HG03039 (cell line): Measurements from ENCODE around the gene SQOR.
A peak's percentile ranks its signal among the peaks of the same experiment; 100 is the strongest.

Experiments used
- ATAC-seq: cut with Tn5 transposase; IDR thresholded peaks from one replicate; pipeline ENCODE4 v1.9.1; 2021; ENCODE audit warnings: mild to moderate bottlenecking, moderate library complexity; ENCODE audit not compliant: unreplicated experiment

Gene SQOR

DNA sequence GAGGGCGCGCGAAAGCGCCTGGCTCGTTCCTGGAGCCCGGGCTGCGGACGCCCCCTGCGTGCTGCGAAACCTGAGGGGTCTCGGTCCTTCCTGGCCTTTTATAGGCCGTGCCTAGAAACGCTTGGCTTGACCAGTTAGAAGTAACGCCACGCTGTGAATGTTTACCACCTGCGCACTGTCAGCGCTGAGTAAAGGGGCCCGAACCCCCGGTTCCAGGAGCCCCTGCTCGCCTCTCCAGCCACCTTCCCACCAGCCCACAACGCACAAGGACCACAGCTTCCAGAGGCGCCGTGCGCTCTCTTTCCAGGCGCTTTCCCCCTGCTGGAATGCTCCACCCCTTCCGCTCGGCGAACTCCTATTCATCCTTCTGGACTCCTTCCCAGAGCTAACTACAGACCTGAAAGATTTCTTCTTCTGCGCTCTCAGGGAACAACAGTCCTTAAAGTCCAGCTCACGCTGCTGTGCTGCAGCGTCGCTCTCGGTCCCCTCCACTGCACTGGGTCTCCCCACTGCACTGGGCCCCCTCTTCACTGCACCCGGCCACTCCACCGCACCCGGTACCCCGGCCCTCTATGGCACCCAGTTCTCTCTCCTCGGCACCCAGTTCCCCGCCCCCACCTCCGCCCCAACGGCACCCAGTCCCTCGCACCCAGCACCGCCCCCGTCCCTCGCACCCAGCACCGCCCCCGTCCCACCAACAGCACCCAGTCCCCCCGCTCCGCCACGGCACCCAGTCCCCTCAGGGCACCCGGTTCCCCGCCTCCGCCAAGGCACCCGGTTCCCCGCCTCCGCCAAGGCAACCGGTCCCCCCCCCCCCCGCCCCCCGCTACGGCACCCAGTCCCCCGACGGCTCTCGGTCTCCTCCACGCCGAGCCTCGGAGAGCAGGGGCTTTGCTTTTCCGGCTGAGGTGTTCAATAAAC, 69.8 kb downstream of the SQOR start:
- ATAC-seq: no peak

DNA sequence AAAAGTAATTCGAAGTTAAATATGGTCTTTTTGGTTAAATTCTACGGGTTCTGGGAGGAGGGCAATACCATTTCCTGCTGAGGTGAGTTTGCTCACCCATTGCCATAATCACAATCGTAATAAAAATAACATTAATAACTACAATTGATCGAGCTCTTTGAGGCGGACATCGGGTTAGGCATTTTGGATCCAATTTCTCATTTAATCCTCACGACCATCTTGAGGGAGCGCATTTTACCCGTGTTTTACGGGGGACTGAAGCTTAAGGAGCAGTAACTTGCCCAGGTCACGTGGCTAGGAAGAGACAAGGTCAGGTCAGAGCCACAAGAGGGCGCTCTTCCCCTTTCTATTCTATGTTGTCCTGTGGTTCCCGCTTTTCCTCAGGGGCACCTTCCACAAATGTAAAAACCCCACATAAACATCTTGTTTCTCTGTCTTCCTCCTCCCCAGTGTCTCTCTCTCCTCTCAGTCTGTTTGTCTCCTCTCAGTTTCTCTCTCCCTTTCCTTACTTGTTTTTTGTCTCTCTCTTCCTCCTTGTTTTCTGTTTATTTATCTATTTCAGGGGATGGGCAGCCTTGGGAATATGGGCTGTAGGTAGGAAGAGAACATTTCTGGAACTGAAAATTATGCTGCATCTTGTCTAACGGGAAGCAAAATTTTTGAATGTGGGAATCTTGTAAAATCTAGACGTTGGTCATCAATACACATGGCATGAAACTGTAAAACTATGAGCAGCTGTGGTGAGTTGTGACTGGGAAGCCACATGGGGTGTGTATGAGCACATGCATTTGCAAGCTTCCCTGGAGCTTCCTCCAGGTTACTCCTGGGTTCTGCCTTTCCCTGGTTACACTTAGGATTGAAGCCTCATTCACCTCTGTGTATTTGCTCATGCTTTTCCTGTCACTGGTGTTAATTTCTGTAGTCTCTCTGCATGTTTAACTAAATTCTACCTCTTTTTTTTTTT, 71.0 kb downstream of the SQOR start:
- ATAC-seq: peak; percentile 77

DNA sequence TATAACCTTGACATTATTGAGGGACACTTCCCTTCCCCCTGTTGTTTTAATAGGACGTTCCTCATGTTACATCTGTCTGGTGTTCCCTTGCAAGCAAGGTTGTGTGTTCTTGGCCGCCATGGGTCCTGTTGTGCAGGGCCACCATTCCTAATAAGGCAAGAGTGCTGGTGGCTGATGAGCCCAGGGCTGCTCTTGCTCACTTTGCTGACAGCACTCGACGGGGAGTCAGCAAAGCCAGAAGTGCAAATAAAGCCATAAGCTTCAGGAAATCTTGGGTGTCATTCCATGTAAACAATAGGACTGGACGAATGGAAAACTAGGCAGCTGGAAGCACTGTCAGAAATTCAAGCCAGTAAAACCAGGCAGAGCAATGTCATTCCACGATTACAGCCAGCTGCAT, 75.8 kb downstream of the SQOR start:
- no peak for ATAC-seq

DNA sequence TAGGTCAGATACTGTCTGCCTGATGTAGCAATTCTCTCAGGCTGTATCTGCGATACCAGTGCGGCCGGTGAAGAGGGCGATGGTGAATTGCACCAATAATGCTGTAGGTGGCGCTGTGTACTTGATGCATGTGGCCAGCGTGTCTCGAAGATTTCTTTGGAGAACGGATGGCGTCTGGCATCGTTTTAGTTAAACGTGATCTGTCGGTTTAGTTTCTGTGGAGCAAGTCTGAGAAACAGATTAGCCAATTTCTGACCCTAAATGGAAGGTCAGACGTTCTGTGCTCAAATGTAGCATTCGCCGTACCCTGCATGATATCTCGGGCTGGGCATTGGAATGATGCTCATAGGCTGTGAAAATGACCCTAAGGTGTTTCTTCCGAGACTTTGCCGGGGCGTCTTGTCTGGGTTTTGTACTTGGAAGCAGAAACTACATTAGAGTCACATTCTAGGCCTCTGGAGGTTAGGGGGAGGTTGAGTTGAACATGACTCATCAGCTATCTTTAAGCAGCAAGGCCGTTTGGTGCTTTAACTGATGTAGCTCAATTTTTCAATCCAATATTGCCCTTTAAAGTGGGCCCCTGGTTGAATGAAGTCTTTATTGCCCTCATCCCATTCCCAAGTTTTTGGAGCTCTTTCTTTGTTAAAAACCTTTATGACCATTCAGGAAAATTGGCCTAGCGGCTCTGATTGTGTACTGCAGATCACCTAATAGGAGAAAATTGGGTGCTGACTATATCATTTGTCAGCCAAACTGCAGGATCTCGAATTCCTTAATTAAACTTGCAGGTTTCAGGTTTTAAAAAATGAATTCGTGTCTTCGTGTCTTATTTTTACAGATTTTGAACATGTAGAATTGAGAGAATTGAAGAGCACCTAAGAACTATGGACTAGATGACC, 80.0 kb downstream of the SQOR start:
- ATAC-seq: no peak

DNA sequence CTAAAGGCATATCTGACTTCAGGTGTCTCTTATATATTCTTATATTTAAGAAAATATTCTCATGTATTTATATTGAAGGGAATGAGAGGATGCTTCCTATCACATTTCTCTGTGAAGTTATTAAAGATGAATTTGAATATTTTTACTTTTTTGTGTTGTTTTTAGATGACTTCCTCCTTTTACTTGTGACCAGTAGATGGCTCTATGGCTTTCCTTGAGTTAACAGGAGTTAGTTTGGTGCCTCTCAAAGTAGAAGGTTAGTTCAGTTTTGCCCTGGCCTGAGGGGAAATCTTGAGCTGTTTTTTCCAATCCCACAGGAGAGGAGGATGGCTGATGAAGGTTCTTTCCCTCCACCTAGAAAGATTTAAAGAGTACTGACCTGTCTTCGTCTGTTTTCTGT, 80.7 kb downstream of the SQOR start:
- ATAC-seq: no peak

DNA sequence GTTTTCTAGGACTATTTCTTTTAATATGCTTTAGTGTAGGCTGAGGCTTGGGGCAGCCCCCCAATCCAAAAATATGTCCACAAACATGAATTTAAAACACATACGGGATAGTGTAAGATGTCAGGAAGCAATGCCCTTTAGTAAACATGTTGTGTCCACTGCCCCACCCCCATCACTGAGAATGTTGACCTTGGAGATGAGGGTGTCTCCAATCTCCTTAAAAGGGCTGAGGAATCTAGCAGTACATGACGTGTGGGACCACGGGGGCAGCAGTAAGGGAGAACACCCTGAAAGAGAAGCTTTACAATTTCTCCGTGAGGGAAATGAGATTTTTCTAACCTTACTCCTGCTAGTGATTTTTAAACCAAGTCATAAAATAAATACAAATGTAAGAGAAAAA, 84.7 kb downstream of the SQOR start:
- ATAC-seq: no peak

DNA sequence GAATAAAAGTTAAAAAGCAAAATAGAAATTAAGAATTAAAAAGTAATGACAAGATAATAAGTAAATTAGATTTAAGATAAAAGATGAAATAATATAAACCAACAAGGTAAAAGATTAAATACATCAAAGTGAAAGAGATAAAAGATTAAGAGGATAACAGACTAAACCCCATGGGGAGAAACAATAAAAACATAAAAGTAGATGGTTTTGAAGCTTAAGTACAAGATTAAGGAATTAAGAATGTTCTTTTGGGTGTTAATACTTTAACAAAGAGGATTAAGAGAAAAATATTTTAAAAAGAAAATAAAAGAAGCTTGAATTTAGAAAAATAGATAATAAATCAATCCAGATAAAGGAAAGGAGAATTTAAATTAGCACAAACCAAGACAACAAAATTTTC, 85.4 kb downstream of the SQOR start:
- no peak for ATAC-seq

DNA sequence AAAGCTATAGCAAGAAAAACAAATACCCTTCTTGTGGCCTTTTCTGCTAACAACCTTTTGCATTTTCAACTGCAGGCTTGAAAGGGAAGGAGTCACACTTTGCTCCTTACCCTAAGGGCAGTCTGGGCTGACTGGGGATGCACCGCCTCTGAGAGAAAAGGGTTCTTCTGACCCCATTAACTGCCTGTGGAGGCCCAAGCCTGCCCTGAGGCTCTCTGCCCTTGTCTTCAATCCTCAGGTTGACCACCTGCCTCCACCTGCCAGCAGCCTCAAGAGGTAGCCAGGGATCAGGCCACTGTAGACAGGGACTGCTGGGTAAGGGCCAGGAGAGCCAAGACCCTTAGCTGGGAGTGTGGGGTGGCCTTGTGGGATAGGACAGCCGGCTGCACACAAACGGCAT, 93.8 kb downstream of the SQOR start:
- ATAC-seq: no peak

DNA sequence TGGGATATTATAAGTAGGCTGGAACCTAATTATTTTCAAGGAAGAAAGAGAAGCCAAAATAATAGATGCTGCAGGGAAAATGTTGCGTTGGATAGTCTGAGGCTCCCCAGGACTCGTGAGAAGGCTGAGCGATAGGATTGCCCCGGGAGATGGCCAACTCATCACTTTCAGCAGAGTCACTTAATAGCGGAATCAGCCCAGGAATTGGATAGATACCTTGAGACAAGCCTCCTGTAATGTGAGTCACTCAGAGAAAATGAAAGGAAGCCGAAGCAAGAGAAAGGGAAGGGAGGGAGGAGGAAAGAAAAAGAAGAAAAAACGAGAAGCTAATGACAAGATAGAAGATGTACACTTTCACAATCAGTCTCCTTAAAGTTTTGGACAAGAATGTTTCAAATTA, 94.3 kb downstream of the SQOR start:
- no peak for ATAC-seq

DNA sequence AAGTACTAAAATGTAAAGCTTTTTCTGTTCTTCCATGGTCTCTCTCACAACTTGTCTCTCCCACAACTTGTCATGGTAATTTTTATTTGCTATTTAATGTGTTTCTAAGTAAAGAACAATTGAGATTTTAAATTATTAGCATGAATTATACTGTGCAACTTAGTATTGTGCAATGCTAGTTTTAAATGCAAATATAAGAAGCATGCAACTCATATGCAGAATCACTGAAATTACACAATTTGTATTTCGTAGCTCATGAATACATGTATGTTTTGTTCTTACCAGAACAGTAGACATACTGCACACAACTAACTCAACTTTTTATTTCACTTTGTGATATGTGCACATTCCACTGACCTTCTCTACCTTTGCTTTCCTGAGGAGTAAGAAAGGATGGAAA, 96.5 kb downstream of the SQOR start:
- ATAC-seq: no peak

DNA sequence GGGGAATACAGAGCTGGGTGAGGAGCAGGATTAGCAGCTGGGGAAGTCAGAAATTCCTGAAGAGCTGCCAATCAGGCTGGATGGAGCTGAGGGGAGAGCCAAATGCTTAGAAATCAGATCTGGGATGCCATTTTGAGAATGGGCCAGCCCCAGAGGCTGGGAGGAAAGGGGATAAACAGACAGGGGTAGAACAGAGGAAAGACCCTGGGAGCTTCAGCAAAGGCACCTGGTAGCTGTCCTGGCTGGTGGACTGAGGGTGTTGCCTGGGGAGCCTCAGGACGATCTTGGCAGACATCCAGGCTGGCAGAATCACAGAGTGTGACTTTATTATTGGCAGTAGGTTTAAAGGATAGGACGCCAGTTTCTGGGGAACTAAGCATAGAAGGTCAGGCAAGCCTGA, 97.8 kb downstream of the SQOR start:
- ATAC-seq: no peak

DNA sequence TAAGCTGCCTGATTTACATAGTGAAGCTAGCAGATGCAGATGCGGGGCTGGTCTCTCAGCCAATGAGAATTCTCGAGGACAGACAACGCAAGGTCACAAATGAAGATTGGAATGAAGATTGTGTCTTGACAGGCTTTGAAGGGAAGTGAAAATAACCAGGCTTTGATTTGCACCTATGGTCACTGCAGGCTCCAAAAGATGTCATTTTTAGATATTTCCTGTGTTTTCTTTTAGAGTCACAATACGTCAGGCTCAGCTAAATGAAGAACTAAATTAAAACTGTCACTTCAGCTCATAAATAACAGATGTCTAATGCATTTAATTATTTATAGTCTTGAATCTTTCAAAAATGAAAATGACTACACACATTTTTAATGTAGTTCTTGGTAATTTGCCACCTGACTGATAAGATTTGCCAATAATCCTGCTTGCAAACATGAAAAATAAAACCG, 99.5 kb downstream of the SQOR start:
- ATAC-seq: no peak
